Effector CD8-positive, alpha-beta T cell (primary cell): ENCODE measurements around the gene RPUSD2.

Source experiments
- DNase-seq: peaks from one replicate; lab custom pipeline; 2025; lab: John Stamatoyannopoulos, UW
- total RNA-seq, 4 experiments: gene quantifications; one replicate each; lab custom pipeline; 2026; lab: John Stamatoyannopoulos, UW

The RPUSD2 gene
- total RNA-seq = 16.7 to 33.6 (median 20.5) reads per million in 4 experiments

DNA sequence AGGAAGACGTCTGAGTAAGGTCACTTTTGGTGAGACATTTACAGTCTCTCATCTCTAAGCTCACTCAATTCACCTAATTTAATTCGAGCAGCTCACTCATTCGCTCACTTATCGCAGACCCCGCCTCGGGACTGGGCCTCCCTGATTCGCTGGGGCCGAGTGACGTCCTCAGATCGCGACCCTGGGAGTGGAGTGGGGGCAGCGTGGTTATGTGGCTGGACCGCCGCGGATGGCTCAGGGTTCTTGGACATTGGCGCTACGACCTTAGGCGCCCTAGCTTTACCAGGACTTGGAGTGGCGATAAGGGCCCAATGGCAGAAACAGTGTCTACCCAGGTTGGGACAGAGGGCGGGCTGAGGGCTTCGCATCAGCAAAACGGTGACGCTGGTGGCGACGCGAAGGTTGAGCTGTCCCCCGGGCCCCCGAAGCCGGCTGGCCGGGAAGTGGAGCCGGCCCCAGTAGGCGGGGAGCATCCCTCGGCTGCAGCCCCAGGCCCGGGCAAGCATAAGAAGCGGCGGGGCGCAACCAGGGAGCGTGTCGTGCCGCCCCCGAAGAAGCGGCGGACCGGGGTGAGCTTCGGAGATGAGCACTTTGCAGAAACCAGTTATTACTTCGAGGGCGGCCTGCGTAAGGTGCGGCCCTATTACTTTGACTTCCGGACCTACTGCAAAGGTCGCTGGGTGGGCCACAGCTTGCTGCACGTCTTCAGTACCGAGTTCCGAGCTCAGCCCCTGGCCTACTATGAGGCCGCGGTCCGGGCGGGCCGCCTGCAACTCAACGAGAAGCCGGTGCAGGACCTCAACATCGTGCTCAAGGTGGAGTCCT is at the start of gene RPUSD2:
Gene RPUSD2 (plus strand): TSS at position 171 of the 825 bp plus-strand sequence. CDS start 39 bp downstream, at position 210.
- peak; percentile 86 for DNase-seq

GRCh38 chr15:40523611-40524010 is 45.5 kb upstream of the RPUSD2 start:
- no peak for DNase-seq

- DNase-seq = no peak
Observed at GRCh38 chr15:40525855-40526254, 43.2 kb upstream of the RPUSD2 start.

DNA sequence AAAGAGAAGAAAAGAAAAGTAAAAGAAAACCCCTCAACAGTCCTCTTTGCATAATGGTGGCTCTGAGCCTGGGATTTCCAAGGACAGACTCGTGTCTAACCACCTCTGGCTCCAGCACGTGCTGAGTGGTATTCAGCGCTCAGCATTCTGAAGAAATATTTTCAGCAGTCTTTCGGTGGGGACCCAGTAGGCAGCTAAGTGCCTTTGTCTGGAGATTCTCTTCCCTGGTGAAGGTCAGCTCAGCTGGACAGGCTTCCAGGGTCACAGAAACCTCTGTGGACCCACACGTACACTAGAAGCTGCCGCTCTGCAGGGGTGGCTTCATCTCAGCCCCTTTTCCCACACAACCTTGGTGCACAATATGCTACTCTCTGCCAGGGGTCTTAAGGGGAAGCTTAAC is 40.3 kb upstream of the RPUSD2 start:
- no peak for DNase-seq

DNA sequence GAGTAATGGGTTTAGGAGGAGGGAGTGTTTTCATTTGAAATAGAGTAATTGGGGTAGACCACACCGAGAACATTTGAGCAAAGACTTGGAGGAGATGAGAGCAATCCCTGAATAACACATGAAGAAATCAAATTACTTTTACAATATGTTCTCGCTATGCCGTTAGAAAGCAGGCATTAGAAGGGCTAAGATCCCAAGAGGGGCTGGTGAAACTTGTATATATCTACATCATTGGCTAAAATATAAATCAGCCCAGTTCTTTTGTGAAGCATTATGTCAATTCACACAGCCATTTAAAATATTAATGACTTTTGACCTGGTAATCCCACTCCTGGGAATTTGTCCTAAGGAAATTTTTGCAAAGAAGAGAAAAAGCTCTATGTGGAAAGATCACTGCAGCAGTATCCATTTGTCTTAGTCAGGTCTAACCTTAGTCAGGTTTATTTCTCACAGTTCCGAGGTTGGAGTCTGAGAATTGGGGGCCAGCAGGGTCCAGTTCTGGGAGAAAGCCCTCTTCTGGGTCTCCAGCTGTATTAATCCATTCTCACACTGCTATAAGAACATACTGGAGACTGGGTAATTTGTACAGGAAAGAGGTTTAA is 35.2 kb upstream of the RPUSD2 start:
- no peak for DNase-seq

DNA sequence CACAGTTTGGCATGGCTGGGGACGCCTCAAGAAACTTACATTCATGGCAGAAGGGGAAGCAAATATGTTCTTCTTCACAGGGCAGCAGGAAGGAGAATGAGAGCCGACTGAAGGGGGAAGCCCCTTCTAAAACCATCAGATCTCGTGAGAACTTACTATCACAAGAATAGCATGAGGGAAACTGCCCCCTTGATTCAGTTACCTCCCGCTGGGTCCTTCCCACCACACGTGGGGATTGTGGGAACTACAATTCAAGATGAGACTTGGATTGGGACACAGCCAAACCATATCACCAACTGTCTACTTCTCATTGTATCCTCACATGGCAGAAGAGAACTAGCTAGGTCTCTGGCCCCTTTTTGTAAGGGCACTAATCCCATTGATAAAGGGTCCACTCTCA is 34.7 kb upstream of the RPUSD2 start:
- no peak for DNase-seq

DNA sequence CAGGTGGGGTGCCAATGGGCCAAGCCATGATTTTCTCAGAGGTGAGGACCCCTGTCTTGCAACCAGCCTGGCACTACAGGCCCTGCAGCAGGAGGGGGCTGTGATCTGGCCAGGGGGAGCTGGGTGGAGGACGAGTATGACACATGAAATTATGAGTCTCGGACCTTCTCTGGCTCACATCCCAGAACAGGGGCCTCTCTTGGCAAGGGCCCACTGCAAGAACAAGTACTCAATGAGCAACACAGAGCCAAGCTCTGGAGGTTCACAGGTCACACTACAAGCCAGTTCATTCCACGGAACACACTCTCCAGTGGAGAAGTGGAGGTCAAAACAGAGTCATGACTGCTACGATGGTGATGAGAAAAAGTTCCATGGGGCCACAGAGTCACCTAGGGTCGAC is 32.6 kb upstream of the RPUSD2 start:
- DNase-seq = no peak

DNA sequence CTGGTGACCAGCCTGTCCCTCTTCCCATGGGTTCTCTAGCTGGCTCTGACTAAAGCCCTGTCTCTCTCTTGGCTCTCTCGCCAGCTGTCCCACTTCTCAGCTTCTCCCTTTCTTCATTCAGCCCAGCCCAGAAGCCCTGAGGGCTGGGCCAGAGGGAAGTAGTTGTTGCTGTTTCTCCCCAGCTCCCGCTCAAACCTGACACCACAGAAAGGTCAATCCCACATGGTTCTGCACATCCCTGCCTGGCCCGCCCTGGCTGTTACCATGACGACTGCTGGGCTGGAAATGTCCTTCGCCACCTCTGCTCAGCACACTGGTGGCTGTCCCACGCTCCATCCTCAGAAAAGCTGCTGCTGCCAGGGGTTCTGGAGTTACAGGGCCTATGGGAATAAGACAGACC is 30.1 kb upstream of the RPUSD2 start:
- no peak for DNase-seq

- no peak for DNase-seq
Observed at GRCh38 chr15:40543082-40543481, 26.0 kb upstream of the RPUSD2 start.

DNA sequence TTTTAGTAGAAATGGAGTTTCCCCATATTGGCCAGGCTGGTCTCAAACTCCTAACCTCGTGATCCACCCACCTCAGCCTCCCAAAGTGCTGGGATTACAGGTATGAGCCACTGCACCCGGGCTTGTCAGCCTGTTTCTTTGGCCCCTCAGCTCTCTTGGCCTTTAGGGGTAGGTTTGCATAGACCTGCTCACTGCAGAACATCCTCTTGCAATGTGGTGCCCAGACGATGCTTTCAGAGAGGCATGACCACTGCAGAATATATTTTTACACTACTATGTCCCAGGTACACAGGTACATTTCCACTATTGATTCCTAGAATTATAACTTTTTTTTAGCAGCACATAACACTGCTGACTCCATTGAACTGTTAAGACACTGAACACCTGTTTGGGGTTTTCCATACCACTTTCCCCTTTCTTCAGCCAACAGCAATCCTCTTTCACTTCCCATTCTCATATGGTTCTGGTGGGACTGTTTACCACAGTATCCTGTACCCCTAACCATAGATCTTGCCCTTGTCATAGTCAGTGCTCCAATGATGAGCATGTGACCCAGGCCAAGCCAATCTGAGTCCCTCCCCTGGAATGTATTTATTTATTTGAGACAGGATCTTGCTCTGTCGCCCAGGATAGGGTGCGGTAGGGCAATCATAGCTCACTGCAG is 25.3 kb upstream of the RPUSD2 start:
- no peak for DNase-seq

GRCh38 chr15:40545457-40545856 is 23.6 kb upstream of the RPUSD2 start:
- no peak for DNase-seq

GRCh38 chr15:40548610-40549009 is 20.5 kb upstream of the RPUSD2 start:
- no peak for DNase-seq

- no peak for DNase-seq
Observed at GRCh38 chr15:40549894-40550293, 19.2 kb upstream of the RPUSD2 start.

DNA sequence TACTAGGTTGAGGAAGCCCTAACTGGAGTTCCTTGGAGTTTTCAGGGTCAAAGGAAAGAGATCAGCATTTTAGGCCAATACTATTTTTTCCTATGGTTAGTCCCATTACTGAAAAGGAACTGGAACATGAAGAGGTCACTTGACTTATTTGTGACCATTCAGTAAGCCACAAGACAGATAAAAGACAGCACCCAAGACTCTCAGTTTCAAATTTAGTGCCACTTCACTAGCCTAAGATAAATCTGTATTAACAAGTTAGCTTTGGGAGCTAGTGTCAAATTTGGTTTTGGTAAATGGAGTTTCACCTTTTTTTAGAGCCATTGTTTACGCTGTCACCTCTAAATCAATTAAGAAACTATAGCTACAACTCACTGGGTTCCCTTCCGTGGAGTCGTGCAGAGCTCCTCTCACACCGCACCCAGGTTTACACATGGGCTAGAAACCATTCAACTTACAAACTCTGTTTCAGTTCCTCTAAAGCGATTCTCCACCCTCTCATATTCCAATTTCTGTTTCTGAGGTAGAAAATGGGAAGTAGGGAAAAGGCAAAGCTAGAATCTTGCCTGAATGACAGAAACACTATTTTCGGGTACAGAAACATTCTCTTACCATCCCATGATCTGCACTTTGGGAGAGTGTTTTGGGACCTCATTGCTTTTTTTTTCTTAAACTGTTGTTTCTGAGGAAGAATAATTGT is 18.6 kb upstream of the RPUSD2 start:
- no peak for DNase-seq

- DNase-seq = no peak
Observed at GRCh38 chr15:40554161-40554525, 15.0 kb upstream of the RPUSD2 start.

- no peak for DNase-seq
Observed at GRCh38 chr15:40555876-40556275, 13.2 kb upstream of the RPUSD2 start.

- DNase-seq = no peak
Observed at GRCh38 chr15:40558952-40559742, 10.0 kb upstream of the RPUSD2 start.

DNA sequence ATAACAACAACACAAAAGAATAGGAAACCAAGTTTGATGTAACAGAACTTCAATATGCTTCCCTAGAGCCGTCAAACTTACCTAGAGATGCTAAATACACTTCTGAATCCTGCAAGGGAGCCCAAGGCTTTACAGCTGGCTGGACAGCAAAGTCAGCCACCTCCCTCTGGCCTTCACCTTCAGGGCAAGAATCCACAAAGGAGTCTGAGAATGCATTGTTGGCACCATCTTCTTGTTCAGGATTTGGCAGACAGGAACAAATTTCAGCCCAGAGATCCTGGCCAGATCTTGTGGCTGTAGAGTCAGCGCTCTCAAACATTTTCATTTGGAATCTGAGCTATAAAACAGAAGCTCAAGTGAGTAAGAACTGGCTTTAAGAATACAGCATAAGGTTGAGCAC is 6.4 kb upstream of the RPUSD2 start:
- DNase-seq = no peak

DNA sequence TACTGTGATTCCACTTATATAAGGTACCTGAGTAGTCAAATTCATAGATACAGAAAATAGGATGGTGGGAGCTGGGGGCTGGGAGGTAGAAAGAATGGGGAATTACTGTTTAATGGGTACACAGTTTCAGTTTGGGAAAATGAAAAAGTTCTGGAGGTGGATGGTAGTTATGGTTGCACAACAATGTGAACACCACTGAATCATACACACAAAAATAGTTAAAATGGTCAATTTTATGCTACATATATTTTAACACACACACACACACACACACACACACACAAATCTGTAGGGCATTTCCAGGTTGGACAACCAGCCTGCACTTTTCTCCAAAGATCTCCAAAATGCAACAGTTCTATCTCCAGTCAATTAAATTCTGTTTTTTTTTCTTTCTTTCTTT is 5.7 kb upstream of the RPUSD2 start:
- DNase-seq = no peak

- DNase-seq = peak; percentile 92
Observed at GRCh38 chr15:40564591-40565332, 4.3 kb upstream of the RPUSD2 start, which contains the start of gene CCDC32. Gene CCDC32 (minus strand): TSS chr15:40565042. CDS start chr15:40563015, 2,027 bp downstream.
